NCI-H2171 treated with DMSO at 0.1 percent for 48 hours (cell line): ENCODE measurements around the gene ZNF888.
"Not testable (repeated sequence)": the region's sequence is repeated elsewhere in the genome, so short reads cannot be mapped to it uniquely, and the experiment has no call there.

Experiments used
- DNase-seq: peaks from one replicate; lab custom pipeline; 2025; lab: John Stamatoyannopoulos, UW

Gene ZNF888

GRCh38 chr19:52922841-52923777 is at the start of gene ZNF888:
TSS of gene ZNF888 (minus strand) at chr19:52923428. CDS start at chr19:52917873, 5,555 bp downstream.
- peak; percentile 30 for DNase-seq

- no peak for DNase-seq
Measured at GRCh38 chr19:52967772-52968171, 44.5 kb upstream of the ZNF888 start.

DNA sequence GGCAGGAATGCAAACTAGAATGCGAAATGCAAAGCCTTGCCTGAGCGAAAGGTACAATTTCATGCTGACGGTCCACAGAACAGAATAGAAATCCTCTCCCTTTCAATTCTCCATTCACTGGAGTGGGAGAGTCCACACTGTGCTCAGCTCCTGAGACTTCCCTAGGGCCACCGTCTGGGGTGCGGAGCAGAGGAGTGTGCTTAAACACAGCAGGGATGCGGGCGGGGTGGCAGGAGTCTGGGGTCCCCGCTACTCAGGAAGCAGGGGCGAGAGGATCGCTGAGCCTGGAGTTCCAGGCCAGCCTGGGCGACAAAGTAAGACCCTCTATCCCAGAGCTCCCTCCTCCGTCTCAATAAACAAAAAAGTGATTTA is 40.0 kb upstream of the ZNF888 start:
- no peak for DNase-seq

DNA sequence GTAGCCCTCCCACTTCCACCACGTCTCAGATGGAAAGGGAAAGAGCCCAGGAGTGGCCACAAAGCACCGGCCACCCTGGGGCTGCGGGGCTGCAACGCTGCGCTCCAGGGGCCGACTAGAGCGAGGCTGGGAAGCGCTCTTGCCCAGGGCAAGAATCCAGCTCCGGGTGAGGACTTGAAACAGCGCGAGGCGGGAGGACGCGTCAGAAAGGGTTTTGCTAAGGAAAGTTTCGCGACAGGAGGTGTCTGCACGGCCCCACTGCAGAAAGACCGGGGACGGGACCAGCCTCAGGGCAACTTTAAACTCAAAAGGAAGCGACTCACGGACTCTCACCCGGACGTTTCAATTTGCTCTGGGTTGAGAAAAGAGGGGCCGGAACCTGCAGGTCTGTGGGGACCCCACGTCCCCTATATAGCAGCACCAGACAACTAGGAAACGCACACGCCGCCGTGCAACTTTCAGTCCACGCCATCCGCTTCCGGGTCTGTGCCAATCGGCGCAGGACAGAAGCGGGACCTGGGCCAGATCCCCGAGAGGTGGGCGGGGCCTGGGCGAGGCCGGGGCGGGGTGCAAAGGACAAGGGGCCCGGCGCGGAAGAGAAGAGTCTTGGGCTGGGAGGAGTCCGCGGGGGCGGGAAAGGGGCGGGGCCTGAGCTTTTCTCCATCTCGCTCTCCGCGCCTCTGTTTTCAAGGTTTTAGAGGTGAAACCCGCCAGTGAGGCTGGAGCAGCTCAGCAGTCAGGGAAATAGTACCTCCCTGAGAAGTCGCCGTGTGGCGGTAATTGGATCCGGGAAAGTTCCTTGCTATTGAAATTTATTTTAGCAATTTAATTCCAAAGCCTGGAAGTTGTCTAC is 39.4 kb upstream of the ZNF888 start, which contains the start of gene ZNF816:
ZNF816 (minus strand) TSS at position 488 of the 853 bp plus-strand sequence. CDS start 6,792 bp downstream, outside the sequence.
- DNase-seq = peak; percentile 87

GRCh38 chr19:52961981-52962380 is 38.8 kb upstream of the ZNF888 start:
- DNase-seq = no peak

DNA sequence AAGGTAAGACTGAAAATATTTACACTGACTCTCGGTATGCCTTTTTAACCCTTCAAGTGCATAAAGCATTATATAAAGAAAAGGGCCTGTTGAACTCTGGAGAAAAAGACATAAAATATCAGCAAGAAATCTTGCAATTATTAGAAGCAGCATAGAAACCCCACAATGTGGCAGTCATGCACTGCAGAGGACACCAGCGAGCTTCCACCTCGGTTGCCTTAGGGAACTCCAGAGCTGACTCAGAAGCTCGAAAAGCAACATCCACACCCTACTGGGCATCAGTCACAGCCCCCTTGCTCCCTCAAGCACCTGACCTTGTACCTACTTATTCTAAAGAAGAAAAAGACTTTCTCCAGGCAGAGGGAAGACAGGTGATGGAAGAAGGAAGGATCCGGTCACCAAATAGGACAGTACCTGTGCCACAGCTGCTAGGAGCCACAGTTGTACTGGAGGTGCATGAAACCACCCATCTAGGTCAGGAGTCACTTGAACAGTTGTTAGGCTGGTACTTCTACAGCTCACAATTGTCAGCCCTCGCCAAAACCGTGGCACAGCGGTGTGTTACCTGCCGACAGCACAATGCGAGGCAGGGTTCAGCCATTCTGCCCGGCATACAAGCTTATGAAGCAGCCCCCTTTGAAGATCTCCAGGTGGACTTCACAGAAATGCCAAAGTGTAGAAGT is 36.5 kb upstream of the ZNF888 start:
- no peak for DNase-seq

GRCh38 chr19:52957591-52957990 is 34.4 kb upstream of the ZNF888 start:
- DNase-seq = no peak

- no peak for DNase-seq
Measured at GRCh38 chr19:52956917-52957316, 33.7 kb upstream of the ZNF888 start.

DNA sequence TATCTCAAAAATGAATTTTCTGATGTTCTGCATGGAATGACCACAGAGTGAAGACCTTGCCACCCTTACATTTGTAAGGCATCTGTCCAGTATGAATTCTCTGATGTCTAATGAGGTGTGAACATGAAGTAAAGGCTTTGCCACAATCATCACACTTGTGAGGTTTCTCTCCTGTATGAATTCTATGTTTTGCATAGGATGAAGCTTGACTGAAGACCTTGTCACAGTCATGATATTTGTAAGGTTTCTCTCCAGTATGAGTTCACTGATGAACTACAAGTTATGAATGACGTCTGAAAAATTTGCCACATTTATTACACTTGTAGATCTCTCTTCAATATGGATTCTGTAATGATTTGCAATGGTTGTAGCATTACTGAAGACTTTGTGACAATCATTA is 26.2 kb upstream of the ZNF888 start:
- no peak for DNase-seq

GRCh38 chr19:52948025-52948770 is 25.0 kb upstream of the ZNF888 start:
- no peak for DNase-seq

DNA sequence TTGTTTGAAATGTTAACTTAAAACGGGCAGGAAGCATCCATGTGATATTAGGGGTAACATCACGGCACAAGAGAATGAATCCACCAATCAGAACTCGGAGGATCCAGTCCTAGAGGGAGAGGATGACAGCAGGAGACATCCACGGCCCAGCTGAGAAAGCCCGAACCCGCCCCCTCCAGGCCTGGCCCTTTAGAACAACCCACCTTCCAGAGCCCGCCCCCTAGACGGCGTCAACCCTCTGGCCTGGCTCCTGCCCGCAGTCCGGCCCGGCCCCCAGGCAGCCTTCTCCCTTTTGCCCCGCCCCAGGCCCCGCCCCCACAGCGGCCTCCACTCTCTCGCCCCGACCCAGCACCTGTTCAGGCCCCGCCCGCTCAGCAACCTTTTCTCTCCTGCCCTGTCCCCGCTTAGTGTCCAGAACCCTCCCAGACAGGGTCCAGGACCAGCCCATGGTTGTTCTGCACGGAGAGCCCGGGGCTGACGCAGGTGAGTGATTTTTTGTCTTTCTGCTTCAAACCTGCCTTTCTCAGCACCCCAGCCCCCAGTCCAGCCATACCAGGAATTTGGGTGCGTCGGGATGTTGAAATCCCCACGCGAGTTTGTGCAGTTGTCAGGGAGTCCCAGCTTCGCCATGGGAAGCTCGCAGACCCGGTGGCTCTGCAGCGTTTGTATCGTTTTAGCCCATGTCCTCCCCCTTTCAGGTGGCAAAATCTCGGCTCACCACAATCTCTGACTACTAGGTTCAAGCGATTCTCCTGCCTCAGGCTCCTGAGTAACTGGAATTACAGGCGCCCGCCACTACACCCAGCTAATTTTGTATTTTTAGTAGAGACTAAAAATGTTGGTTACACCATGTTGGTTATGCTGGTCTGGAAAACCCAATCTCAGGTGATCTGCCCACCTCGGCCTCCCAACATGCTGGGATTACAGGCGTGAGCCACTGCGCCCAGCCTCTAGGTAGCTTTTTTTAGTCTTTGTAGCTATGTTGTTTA is 23.4 kb upstream of the ZNF888 start:
- DNase-seq = no peak

- DNase-seq = no peak
Measured at GRCh38 chr19:52945652-52946321, 22.6 kb upstream of the ZNF888 start.

DNA sequence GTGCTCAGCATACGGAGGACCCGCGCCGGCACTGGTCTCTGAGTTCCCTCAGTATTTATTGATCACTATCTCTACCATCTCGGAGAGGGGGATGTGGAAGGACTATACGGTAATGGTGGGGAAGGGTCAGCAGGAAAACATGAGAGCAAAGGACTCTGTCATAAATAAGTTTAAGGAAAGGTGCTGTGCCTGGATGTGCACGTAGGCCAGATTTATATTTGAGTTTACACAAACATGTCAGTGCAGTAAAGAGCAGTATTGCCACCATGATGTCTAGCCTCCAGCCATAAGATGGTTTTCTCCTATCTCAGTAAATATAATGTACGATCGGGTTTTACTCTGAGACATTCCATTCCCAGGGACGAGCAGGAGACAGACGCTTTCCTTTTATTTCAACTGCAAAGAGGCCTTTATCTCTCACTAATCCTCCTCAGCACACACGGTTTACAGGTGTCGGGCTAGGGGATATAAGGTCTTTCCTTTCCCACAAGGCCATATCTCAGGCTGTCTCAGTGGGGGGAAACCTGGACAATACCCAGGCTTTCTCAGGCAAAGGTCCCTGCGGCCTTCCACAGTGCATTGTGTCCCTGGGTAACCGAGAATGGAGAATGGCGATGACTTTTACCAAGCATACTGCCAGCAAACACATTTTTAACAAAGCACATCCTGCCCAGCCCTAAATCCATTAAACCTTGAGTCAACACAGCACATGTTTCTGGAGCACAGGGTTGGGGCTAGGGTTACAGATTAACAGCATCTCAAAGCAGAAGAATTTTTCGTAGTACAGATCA is 21.7 kb upstream of the ZNF888 start:
- DNase-seq = not testable (repeated sequence)

GRCh38 chr19:52943884-52944643 is 20.8 kb upstream of the ZNF888 start:
- no peak for DNase-seq

DNA sequence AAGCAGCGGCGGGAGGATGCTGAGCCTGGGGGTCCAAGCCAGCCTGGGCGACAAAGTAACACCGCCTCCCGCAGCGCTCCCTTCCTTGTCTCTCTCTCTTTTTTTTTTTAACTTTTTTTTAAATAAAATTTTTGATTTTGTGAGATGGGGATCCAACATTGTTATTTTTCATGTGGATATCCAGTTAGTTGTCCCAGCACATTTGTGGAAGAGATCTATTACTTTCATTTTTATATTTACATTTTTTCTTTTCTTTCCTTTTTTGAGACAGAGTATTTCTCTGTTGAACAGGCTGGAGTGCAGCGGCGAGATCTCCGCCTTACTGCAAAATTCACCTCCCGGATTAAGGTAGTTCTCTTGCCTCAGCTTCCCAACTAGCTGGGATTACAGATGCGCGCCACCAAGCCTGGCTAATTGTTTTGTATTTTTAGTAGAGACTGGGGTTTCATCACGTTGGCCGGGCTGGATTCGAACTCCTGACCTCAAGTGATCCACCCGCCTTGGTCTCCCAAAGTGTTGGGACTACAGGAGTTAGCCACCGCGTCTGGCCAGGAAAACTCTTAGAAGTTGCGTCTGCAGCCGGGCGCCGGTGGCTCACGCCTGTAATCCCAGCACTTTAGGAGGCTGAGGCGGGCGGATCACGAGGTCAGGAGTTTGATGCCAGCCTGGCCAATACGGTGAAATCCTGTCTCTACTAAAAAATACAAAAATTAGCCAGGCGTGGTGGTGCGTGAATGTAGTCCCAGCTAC is 20.1 kb upstream of the ZNF888 start:
- no peak for DNase-seq

GRCh38 chr19:52942386-52943133 is 19.3 kb upstream of the ZNF888 start:
- peak; percentile 35 for DNase-seq
